GM12874 (cell line): ENCODE data around the gene STPG2.

ENCODE experiments used
- CTCF ChIP-seq: IDR thresholded peaks from 2 replicates; pipeline ENCODE4 v1.5.1; 2011; ENCODE audit warnings: low read depth, mild to moderate bottlenecking, control low read depth, low read length, moderate library complexity; ENCODE audit not compliant: insufficient read depth

STPG2 gene

GRCh38 chr4:98027827-98028226, 115.4 kb downstream of the STPG2 start:
- no peak for TF ChIP-seq CTCF

- TF ChIP-seq CTCF, result no peak
Observed at GRCh38 chr4:98026362-98026761, 116.9 kb downstream of the STPG2 start.

- no peak for TF ChIP-seq CTCF
Observed at GRCh38 chr4:98006814-98007412, 136.4 kb downstream of the STPG2 start.

GRCh38 chr4:98006060-98006459, 137.2 kb downstream of the STPG2 start:
- no peak for TF ChIP-seq CTCF

- no peak for TF ChIP-seq CTCF
Observed at GRCh38 chr4:98000940-98001339, 142.3 kb downstream of the STPG2 start.

- no peak for TF ChIP-seq CTCF
Observed at GRCh38 chr4:97998203-97998602, 145.1 kb downstream of the STPG2 start.

- TF ChIP-seq CTCF, result no peak
Observed at GRCh38 chr4:97994765-97995465, 148.4 kb downstream of the STPG2 start.
